ENCODE results near the gene CHST11.
"Not testable (repeated sequence)": the region's sequence is repeated elsewhere in the genome, so short reads cannot be mapped to it uniquely, and the experiment has no call there.

CHST11 gene

DNA sequence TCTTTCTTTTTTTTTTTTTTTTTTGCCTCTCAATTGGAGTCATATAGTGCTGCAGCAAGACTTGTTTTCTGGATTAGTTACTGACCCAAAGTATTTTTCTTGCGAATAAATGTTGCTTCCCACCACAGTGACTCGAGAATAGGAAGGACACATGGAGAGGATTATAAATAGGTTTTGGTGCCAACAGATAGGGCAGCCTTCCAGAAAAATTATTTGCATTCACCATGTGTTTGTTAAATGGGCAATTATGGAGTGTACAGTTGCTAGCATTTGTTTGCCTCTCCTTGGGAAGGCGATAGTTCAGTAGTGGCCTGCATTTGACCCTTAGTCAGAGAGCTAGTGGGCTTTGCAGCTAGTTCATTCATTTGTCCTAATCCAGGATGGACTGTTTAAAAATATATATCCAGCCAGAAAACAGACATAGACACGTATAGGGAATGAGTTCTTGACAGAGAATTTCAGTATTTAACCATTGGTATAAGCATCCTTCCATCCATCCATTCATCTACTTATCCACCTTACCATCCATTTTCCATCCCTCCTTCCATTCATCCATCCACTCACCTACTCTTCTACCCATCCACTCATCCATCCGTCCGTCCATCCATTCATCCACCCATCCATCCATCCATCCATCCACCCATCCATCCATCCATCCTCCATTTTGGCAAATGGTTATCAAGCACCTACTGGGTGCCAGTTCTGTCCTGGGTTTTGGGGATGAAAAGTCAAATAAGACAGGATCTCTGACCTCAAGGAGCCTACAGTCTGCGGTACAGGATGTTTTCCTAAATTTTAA, 67.5 kb downstream of the CHST11 start:
- no peak for TF ChIP-seq CTCF (IDR thresholded peaks at IDR 0.05; ENCODE audit: low read depth, low read length)
- no peak overlapping the region for H3K4me3 ChIP-seq (ENCODE audit: low read depth, low read length)

DNA sequence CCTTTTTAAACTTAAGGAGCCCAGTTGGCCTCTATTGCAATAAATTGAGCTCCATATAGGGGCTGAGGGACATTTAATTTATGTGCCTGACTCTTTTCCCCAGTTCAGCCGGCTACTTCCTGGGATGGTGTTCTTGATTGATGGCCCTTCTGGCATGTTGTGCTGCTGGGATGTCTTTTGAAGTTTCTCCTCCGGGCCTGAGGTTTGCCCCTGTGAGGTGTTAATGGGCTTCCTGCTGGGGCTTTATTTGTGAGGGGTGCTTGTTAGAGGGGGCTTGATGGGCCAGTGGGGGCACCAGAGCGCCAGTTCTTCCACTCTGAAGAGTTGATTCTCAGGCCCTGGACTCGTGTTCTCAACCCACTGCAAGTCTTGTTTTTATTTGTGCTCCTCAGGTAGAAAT, 69.6 kb downstream of the CHST11 start:
- no peak for TF ChIP-seq CTCF (IDR thresholded peaks at IDR 0.05; ENCODE audit: low read depth, low read length)
- H3K4me3 ChIP-seq (ENCODE audit: low read depth, low read length): no peak overlapping the region

GRCh38 chr12:104526751-104527150, 70.0 kb downstream of the CHST11 start:
- no peak for TF ChIP-seq CTCF (IDR thresholded peaks at IDR 0.05; ENCODE audit: low read depth, low read length)
- no peak overlapping the region for H3K4me3 ChIP-seq (ENCODE audit: low read depth, low read length)

DNA sequence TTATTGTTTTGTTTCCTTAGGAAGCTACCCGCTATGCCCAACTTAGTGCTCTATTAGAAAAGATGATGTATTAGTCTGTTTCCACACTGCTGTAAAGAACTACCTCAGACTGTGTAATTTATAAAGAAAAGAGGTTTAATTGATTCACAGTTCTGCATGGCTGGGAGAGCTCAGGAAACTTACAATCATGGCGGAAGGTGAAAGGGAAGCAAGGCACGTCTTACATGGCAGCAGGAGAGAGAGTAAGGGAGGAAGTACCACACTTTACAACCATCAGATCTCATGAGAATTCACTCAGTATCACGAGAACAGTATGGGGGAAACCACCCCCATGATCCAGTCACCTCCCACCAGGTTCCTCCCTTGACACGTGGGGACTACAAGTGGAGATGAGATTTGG, 70.9 kb downstream of the CHST11 start:
- not testable (repeated sequence) for H3K4me3 ChIP-seq (ENCODE audit: low read depth, low read length)

GRCh38 chr12:104529130-104529874, 72.6 kb downstream of the CHST11 start:
- H3K4me3 ChIP-seq (ENCODE audit: low read depth, low read length): no peak overlapping the region
- no peak for TF ChIP-seq CTCF (IDR thresholded peaks at IDR 0.05; ENCODE audit: low read depth, low read length)

GRCh38 chr12:104532636-104533035, 75.9 kb downstream of the CHST11 start:
- no peak overlapping the region for H3K4me3 ChIP-seq (ENCODE audit: low read depth, low read length)
- TF ChIP-seq CTCF (IDR thresholded peaks at IDR 0.05; ENCODE audit: low read depth, low read length): no peak

GRCh38 chr12:104533134-104533533, 76.4 kb downstream of the CHST11 start:
- TF ChIP-seq CTCF (IDR thresholded peaks at IDR 0.05; ENCODE audit: low read depth, low read length): no peak
- H3K4me3 ChIP-seq (ENCODE audit: low read depth, low read length): no peak overlapping the region
